HEK293 (cell line): ENCODE results near the gene MAPKAP1.

Experiments used
- CTCF ChIA-PET: fragments of 350-600 bp; formaldehyde crosslinking; extraction: SDS; loops from one replicate; lab custom pipeline; 2021; ENCODE audit warnings: antibody characterized with exemption; lab: Yijun Ruan, JAX
- POLR2A ChIA-PET: fragments of 300-600 bp; formaldehyde crosslinking; extraction: SDS; loops from one replicate; lab custom pipeline; 2020; ENCODE audit warnings: antibody characterized with exemption, inconsistent platforms; lab: Yijun Ruan, JAX
- H3K27ac ChIP-seq: fragments of 200-500 bp; sonication (Bioruptor generic); 2 replicates; pipeline ENCODE4 v1.5.1; 2014; ENCODE audit warnings: low read depth, low read length, control low read depth, inconsistent platforms; ENCODE audit errors: extremely low read depth
- H3K36me3 ChIP-seq, 2 experiments: fragments of 200-500 bp in 1 of 2; sonication (Bioruptor generic) in 1 of 2; 1 replicate in 1 of 2; 2 replicates in 1 of 2; pipeline ENCODE4 v1.5.1; 2014 to 2017; ENCODE audit warnings: inconsistent platforms in 2 of 2, low read length in 2 of 2; ENCODE audit not compliant: control insufficient read depth in 2 of 2, insufficient read depth in 1 of 2
- H3K4me1 ChIP-seq: fragments of 200-500 bp; sonication (Bioruptor generic); 2 replicates; pipeline ENCODE4 v1.5.1; 2014; ENCODE audit warnings: mild to moderate bottlenecking, low read length, inconsistent platforms; ENCODE audit not compliant: control insufficient read depth, insufficient read depth
- H3K4me3 ChIP-seq: 2 replicates; pipeline ENCODE4 v1.5.1; 2011; ENCODE audit warnings: low read depth, mild to moderate bottlenecking, control low read depth, low read length, moderate library complexity
- H3K9me3 ChIP-seq: fragments of 200-500 bp; sonication (Bioruptor generic); 2 replicates; pipeline ENCODE4 v1.5.1; 2014; ENCODE audit warnings: low read depth, low read length, inconsistent platforms; ENCODE audit not compliant: control insufficient read depth, insufficient read depth
- EGR2 ChIP-seq: fragments of 450-650 bp; formaldehyde crosslinking; IDR thresholded peaks from 2 replicates; pipeline ENCODE4 v1.5.1; 2016; ENCODE audit warnings: low read depth, missing biosample characterization, missing genetic modification characterization
- KLF1 ChIP-seq: fragments of 450-650 bp; formaldehyde crosslinking; IDR thresholded peaks from 2 replicates; pipeline ENCODE4 v1.5.1; 2016; ENCODE audit warnings: missing biosample characterization, missing genetic modification characterization
- RBAK ChIP-seq: fragments of 450-650 bp; formaldehyde crosslinking; IDR thresholded peaks from 2 replicates; pipeline ENCODE4 v1.5.1; 2016; ENCODE audit warnings: missing biosample characterization, missing genetic modification characterization
- ZNF114 ChIP-seq: fragments of 450-650 bp; formaldehyde crosslinking; IDR thresholded peaks from 2 replicates; pipeline ENCODE4 v1.5.0; 2017; ENCODE audit warnings: missing biosample characterization, missing genetic modification characterization
- ZNF121 ChIP-seq: fragments of 450-650 bp; formaldehyde crosslinking; IDR thresholded peaks from 2 replicates; pipeline ENCODE4 v1.5.1; 2016; ENCODE audit warnings: missing biosample characterization, missing genetic modification characterization
- ZNF146 ChIP-seq: fragments of 450-650 bp; formaldehyde crosslinking; IDR thresholded peaks from 2 replicates; pipeline ENCODE4 v1.5.1; 2016; ENCODE audit warnings: missing biosample characterization, missing genetic modification characterization
- ZNF221 ChIP-seq: fragments of 450-650 bp; formaldehyde crosslinking; IDR thresholded peaks from 2 replicates; pipeline ENCODE4 v1.5.1; 2017; ENCODE audit warnings: missing biosample characterization, missing genetic modification characterization, borderline replicate concordance
- ZNF248 ChIP-seq: fragments of 450-650 bp; formaldehyde crosslinking; IDR thresholded peaks from 2 replicates; pipeline ENCODE4 v1.5.1; 2017; ENCODE audit warnings: missing biosample characterization, missing genetic modification characterization
- ZNF354C ChIP-seq: fragments of 450-650 bp; formaldehyde crosslinking; IDR thresholded peaks from 2 replicates; pipeline ENCODE4 v1.5.1; 2016; ENCODE audit warnings: missing biosample characterization, missing genetic modification characterization, low read depth, borderline replicate concordance
- ZNF416 ChIP-seq: fragments of 450-650 bp; formaldehyde crosslinking; IDR thresholded peaks from 2 replicates; pipeline ENCODE4 v1.5.1; 2016; ENCODE audit warnings: missing biosample characterization, missing genetic modification characterization
- ZNF629 ChIP-seq: fragments of 450-650 bp; formaldehyde crosslinking; IDR thresholded peaks from 2 replicates; pipeline ENCODE4 v1.5.1; 2017; ENCODE audit warnings: missing biosample characterization, missing genetic modification characterization
- ZNF677 ChIP-seq: fragments of 450-650 bp; IDR thresholded peaks from 2 replicates; pipeline ENCODE4 v1.5.0; 2018; ENCODE audit warnings: missing biosample characterization, mild to moderate bottlenecking, missing genetic modification characterization, moderate library complexity
- ZNF830 ChIP-seq: fragments of 450-650 bp; IDR thresholded peaks from 2 replicates; pipeline ENCODE4 v1.5.0; 2018; ENCODE audit warnings: missing biosample characterization, missing genetic modification characterization, low read depth, mild to moderate bottlenecking, moderate library complexity
- TF ChIP-seq, protein P1 (sequence below): fragments of 450-650 bp; formaldehyde crosslinking; IDR thresholded peaks from 2 replicates; pipeline ENCODE4 v1.5.1; 2016; ENCODE audit warnings: missing biosample characterization, missing genetic modification characterization
- TF ChIP-seq, protein P2 (sequence below): fragments of 450-650 bp; formaldehyde crosslinking; IDR thresholded peaks from 2 replicates; pipeline ENCODE4 v1.5.1; 2016; ENCODE audit warnings: missing biosample characterization, missing genetic modification characterization
- TF ChIP-seq, protein P3 (sequence below): fragments of 450-650 bp; formaldehyde crosslinking; IDR thresholded peaks from 2 replicates; pipeline ENCODE4 v1.5.1; 2016; ENCODE audit warnings: missing biosample characterization, missing genetic modification characterization
- TF ChIP-seq, protein P4 (sequence below): fragments of 450-650 bp; formaldehyde crosslinking; IDR thresholded peaks from 2 replicates; pipeline ENCODE4 v1.5.1; 2016; ENCODE audit warnings: missing biosample characterization, missing genetic modification characterization, borderline replicate concordance
- TF ChIP-seq, protein P5 (sequence below): fragments of 450-650 bp; IDR thresholded peaks from 2 replicates; pipeline ENCODE4 v1.5.1; 2018; ENCODE audit warnings: missing biosample characterization, mild to moderate bottlenecking, missing genetic modification characterization
- TF ChIP-seq, protein P6 (sequence below): fragments of 450-650 bp; formaldehyde crosslinking; IDR thresholded peaks from 2 replicates; pipeline ENCODE4 v1.5.1; 2016; ENCODE audit warnings: missing biosample characterization, missing genetic modification characterization

MAPKAP1 gene

DNA sequence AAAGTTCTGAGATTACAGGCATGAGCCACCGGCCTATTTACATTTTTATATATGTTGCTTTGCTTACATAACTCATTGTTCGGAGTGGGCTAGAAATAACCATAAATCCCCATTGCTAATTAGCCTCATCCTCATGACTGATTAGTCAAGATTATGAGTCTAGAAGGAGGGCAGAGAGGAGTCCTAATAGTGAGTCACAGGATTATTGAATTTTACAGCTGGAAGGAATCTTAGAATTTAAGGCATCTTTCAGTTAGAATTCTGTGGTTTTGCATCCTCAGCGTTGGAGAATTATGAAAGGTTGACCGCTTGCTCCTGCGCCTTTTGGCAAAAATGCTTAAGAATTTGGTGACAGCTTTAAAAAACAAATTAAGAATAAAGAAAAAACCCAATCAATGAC, 37.6 kb upstream of the MAPKAP1 start:
- CTCF ChIA-PET = no interaction called here

More for the DNA sequence above, 37.6 kb upstream of the MAPKAP1 start:
- TF ChIP-seq ZNF221 (tag by site-specific recombination) (no peak), ZNF677 (tag by site-specific recombination) (no peak), EGR2 (tag by site-specific recombination) (no peak), RBAK (no peak), ZNF146 (tag by site-specific recombination) (no peak), ZNF121 (tag by site-specific recombination) (no peak), ZNF248 (tag by site-specific recombination) (no peak), ZNF416 (no peak), ZNF114 (tag by site-specific recombination) (no peak), ZNF830 (tag by site-specific recombination) (no peak), ZNF354C (tag by site-specific recombination) (no peak), KLF1 (no peak), ZNF629 (tag by site-specific recombination) (no peak)
- TF ChIP-seq, protein P1, sequence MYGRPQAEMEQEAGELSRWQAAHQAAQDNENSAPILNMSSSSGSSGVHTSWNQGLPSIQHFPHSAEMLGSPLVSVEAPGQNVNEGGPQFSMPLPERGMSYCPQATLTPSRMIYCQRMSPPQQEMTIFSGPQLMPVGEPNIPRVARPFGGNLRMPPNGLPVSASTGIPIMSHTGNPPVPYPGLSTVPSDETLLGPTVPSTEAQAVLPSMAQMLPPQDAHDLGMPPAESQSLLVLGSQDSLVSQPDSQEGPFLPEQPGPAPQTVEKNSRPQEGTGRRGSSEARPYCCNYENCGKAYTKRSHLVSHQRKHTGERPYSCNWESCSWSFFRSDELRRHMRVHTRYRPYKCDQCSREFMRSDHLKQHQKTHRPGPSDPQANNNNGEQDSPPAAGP (tag by site-specific recombination) = no peak
- TF ChIP-seq, protein P2, sequence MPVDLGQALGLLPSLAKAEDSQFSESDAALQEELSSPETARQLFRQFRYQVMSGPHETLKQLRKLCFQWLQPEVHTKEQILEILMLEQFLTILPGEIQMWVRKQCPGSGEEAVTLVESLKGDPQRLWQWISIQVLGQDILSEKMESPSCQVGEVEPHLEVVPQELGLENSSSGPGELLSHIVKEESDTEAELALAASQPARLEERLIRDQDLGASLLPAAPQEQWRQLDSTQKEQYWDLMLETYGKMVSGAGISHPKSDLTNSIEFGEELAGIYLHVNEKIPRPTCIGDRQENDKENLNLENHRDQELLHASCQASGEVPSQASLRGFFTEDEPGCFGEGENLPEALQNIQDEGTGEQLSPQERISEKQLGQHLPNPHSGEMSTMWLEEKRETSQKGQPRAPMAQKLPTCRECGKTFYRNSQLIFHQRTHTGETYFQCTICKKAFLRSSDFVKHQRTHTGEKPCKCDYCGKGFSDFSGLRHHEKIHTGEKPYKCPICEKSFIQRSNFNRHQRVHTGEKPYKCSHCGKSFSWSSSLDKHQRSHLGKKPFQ = no peak
- TF ChIP-seq, protein P3, sequence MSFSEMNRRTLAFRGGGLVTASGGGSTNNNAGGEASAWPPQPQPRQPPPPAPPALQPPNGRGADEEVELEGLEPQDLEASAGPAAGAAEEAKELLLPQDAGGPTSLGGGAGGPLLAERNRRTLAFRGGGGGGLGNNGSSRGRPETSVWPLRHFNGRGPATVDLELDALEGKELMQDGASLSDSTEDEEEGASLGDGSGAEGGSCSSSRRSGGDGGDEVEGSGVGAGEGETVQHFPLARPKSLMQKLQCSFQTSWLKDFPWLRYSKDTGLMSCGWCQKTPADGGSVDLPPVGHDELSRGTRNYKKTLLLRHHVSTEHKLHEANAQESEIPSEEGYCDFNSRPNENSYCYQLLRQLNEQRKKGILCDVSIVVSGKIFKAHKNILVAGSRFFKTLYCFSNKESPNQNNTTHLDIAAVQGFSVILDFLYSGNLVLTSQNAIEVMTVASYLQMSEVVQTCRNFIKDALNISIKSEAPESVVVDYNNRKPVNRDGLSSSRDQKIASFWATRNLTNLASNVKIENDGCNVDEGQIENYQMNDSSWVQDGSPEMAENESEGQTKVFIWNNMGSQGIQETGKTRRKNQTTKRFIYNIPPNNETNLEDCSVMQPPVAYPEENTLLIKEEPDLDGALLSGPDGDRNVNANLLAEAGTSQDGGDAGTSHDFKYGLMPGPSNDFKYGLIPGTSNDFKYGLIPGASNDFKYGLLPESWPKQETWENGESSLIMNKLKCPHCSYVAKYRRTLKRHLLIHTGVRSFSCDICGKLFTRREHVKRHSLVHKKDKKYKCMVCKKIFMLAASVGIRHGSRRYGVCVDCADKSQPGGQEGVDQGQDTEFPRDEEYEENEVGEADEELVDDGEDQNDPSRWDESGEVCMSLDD = no peak
- TF ChIP-seq, protein P4, sequence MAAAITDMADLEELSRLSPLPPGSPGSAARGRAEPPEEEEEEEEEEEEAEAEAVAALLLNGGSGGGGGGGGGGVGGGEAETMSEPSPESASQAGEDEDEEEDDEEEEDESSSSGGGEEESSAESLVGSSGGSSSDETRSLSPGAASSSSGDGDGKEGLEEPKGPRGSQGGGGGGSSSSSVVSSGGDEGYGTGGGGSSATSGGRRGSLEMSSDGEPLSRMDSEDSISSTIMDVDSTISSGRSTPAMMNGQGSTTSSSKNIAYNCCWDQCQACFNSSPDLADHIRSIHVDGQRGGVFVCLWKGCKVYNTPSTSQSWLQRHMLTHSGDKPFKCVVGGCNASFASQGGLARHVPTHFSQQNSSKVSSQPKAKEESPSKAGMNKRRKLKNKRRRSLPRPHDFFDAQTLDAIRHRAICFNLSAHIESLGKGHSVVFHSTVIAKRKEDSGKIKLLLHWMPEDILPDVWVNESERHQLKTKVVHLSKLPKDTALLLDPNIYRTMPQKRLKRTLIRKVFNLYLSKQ = no peak
- TF ChIP-seq, protein P5, sequence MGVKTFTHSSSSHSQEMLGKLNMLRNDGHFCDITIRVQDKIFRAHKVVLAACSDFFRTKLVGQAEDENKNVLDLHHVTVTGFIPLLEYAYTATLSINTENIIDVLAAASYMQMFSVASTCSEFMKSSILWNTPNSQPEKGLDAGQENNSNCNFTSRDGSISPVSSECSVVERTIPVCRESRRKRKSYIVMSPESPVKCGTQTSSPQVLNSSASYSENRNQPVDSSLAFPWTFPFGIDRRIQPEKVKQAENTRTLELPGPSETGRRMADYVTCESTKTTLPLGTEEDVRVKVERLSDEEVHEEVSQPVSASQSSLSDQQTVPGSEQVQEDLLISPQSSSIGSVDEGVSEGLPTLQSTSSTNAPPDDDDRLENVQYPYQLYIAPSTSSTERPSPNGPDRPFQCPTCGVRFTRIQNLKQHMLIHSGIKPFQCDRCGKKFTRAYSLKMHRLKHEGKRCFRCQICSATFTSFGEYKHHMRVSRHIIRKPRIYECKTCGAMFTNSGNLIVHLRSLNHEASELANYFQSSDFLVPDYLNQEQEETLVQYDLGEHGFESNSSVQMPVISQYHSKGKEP = no peak
- TF ChIP-seq, protein P6, sequence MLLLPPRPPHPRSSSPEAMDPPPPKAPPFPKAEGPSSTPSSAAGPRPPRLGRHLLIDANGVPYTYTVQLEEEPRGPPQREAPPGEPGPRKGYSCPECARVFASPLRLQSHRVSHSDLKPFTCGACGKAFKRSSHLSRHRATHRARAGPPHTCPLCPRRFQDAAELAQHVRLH (tag by site-specific recombination) = no peak
- TF ChIP-seq, all 188 proteins: peak for 0
- no peaks in the 10 kb centered on the region for H3K9me3 ChIP-seq
- H3K4me3 ChIP-seq = no peak overlapping the region
- no peak overlapping the region for H3K27ac ChIP-seq
- POLR2A ChIA-PET = interaction anchor here (0.7 to 2.3 kb wide), 2 partner anchors 38 to 47 kb away, joined by 3 to 20 read pairs; partner anchors contain the start of gene MAPKAP1
- peaks cover 12% of the 10 kb centered on the region for H3K4me1 ChIP-seq
- H3K36me3 ChIP-seq = 0 out of 3 replicates have a peak, but pooled peaks cover 0 to 4% of the 10 kb centered on the region in 2 experiments
